ENCODE data around the gene ARHGAP6.

DNA sequence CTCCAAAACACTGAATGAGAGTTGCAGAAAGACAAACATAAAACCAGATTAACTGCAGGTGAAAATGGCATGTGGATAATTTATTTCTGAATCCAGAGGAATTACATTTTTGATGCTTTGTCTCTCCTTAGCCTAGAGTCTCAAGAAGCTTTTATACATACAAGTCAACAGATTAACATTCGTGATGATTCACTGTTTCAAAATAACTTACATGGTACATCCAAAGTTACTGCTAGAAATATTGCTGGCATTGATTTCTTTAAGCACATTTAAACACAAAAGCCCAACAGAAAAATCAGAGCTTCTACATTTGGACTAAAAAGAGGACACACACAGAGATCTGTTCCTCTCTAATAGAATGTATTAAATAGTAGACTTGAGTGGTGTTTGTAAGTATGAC lies 266.9 kb downstream of the ARHGAP6 start:
- no peak for TF ChIP-seq POLR2A (IDR thresholded peaks at IDR 0.05)
- TF ChIP-seq, protein P1, sequence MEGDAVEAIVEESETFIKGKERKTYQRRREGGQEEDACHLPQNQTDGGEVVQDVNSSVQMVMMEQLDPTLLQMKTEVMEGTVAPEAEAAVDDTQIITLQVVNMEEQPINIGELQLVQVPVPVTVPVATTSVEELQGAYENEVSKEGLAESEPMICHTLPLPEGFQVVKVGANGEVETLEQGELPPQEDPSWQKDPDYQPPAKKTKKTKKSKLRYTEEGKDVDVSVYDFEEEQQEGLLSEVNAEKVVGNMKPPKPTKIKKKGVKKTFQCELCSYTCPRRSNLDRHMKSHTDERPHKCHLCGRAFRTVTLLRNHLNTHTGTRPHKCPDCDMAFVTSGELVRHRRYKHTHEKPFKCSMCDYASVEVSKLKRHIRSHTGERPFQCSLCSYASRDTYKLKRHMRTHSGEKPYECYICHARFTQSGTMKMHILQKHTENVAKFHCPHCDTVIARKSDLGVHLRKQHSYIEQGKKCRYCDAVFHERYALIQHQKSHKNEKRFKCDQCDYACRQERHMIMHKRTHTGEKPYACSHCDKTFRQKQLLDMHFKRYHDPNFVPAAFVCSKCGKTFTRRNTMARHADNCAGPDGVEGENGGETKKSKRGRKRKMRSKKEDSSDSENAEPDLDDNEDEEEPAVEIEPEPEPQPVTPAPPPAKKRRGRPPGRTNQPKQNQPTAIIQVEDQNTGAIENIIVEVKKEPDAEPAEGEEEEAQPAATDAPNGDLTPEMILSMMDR (IDR thresholded peaks at IDR 0.05) = no peak

Data from uterus (tissue), 2 donors.